22Rv1 (cell line): Measurements from ENCODE around the gene MOK.
"Not testable (repeated sequence)": the region's sequence is repeated elsewhere in the genome, so short reads cannot be mapped to it uniquely, and the experiment has no call there.

Experiments used
- H3K27ac ChIP-seq: fragments of 450-650 bp; 2 replicates; pipeline ENCODE4 v1.5.1; 2017
- CTCF ChIP-seq: fragments of 450-650 bp; IDR thresholded peaks from 2 replicates; pipeline ENCODE4 v1.5.1; 2017; ENCODE audit warnings: mild to moderate bottlenecking
- ZFX ChIP-seq: fragments of 450-650 bp; IDR thresholded peaks from 2 replicates; pipeline ENCODE4 v1.6.1; 2017; ENCODE audit warnings: antibody characterized with exemption, borderline replicate concordance

Gene MOK

DNA sequence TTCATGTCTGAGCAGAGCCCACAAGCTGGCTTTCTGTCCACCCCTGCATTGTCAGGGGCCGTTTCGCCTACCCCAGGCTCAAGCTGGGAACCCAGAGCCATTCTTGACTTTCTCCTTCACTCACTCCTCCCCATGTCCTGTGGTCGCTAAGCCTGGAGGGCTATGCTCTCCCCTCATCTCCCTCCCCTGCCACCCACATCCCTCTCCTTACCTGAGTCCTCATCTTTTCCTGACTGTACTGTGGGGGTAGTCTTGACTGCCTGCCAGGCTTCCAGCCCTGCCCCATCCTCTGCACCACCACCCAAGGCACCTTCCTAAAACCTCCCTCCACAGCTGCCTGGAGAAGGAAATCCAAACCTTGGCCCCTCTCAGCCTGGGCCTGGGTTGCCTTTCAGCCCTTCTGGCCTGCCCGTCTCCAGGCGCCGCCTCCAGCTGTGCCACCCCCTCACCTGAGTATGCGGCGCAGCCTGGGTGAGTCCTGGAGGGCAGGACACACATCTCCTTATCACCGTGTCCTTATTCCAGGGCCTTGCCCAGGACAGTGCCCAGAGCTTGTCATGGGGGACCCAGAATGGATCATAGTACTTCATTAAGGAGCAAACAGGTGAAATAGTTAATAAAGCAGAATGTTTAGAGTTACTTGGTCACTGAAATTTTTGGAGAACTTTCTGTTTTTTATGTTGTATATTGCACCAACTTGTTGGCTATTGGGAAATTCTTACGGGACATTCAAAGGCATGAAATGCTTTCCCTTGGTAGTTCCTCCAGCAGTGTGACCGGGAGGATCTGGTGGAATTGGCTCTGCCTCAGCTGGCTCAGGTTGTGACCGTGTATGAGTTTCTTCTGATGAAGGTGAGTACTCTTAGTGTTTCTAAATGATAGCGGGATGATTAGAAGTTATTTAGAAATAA is 29.1 kb upstream of the MOK start:
- TF ChIP-seq CTCF (no peak), ZFX (no peak)
- no peak overlapping the region for H3K27ac ChIP-seq

GRCh38 chr14:102333390-102333789 is 28.4 kb upstream of the MOK start:
- TF ChIP-seq ZFX: no peak
- no peak for TF ChIP-seq CTCF

GRCh38 chr14:102330806-102331205 is 25.8 kb upstream of the MOK start:
- no peak overlapping the region for H3K27ac ChIP-seq
- no peak for TF ChIP-seq ZFX
- TF ChIP-seq CTCF: no peak

More at GRCh38 chr14:102333390-102333789, 28.4 kb upstream of the MOK start:
- H3K27ac ChIP-seq: no peak overlapping the region

- not testable (repeated sequence) for H3K27ac ChIP-seq
These were observed 24.4 kb upstream of the MOK start for GRCh38 chr14:102329381-102329780.

DNA sequence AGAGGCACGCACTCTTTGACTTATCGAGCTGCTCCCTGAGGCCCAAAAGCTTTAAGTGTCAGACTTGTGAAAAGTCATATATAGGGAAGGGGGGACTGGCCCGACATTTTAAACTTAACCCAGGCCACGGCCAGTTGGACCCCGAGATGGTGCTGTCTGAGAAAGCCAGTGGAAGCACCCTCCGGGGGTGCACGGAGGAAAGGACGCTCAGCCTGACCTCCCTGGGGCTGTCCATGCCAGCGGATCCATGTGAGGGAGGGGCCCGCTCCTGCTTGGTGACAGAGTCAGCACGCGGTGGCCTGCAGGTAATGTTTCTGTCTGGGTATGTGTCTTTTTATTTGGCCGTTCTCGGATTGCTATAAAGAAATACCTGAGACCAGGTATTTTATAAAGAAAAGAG is 21.6 kb upstream of the MOK start:
- TF ChIP-seq ZFX (no peak), CTCF (no peak)
- no peak overlapping the region for H3K27ac ChIP-seq

GRCh38 chr14:102325791-102326345 is 20.9 kb upstream of the MOK start:
- TF ChIP-seq CTCF: no peak
- TF ChIP-seq ZFX: no peak
- no peak overlapping the region for H3K27ac ChIP-seq

GRCh38 chr14:102323102-102323501 is 18.1 kb upstream of the MOK start:
- TF ChIP-seq CTCF: peak; percentile 83
- no peak for TF ChIP-seq ZFX
- H3K27ac ChIP-seq: no peak overlapping the region
